22Rv1 (cell line): Measurements from ENCODE around the gene DKC1.

Source experiments
- CTCF ChIP-seq: fragments of 450-650 bp; IDR thresholded peaks from 2 replicates; pipeline ENCODE4 v1.5.1; 2017; ENCODE audit warnings: mild to moderate bottlenecking
- ZFX ChIP-seq: fragments of 450-650 bp; IDR thresholded peaks from 2 replicates; pipeline ENCODE4 v1.6.1; 2017; ENCODE audit warnings: antibody characterized with exemption, borderline replicate concordance

GRCh38 chrX:154738011-154738738 is 24.5 kb upstream of the DKC1 start:
- TF ChIP-seq CTCF (no peak), ZFX (no peak)
